Natural killer cell (primary cell): ENCODE data around the gene TOPBP1. TPM values are rescaled to one million over a fixed set of nuclear protein-coding genes. Genes with fewer than 3 reads are reported as not detected.

Experiments
- ATAC-seq, 3 donors: fragments of 150-1000 bp in 2 of 3; fragments of 200-7000 bp in 1 of 3; cut with Tn5 transposase; 1 replicate in 1 of 3; 2 replicates in 2 of 3; pipeline ENCODE4 v1.10.0; 2021; ENCODE audit warnings: mild to moderate bottlenecking in 2 of 3, moderate library complexity in 2 of 3
- DNase-seq, 2 donors: peaks; one replicate each; pipeline versions ENCODE4 v3.0.0 to v3.0.0-alpha.2; 2013 to 2021; ENCODE audit warnings: mixed read lengths in 1 of 2
- H3K27ac ChIP-seq: one replicate; pipeline ENCODE4 v1.5.1; 2013; ENCODE audit warnings: mild to moderate bottlenecking, low read length
- H3K27me3 ChIP-seq: one replicate; pipeline ENCODE4 v1.6.1; 2013; ENCODE audit warnings: low read length; ENCODE audit not compliant: control insufficient read depth, insufficient read depth
- H3K36me3 ChIP-seq: one replicate; pipeline ENCODE4 v1.6.1; 2013; ENCODE audit warnings: low read length; ENCODE audit not compliant: control insufficient read depth, insufficient read depth
- H3K4me1 ChIP-seq: one replicate; pipeline ENCODE4 v1.6.1; 2013; ENCODE audit warnings: low read length; ENCODE audit not compliant: control insufficient read depth, insufficient read depth
- H3K4me3 ChIP-seq: one replicate; pipeline ENCODE4 v1.5.1; 2013; ENCODE audit warnings: low read length
- H3K9me3 ChIP-seq: one replicate; pipeline ENCODE4 v1.6.1; 2013; ENCODE audit warnings: low read length; ENCODE audit not compliant: control insufficient read depth, insufficient read depth
- H3K27ac Mint-ChIP-seq, 2 donors: one replicate each; pipeline ENCODE4 v1.8.0; 2022; ENCODE audit warnings: mild to moderate bottlenecking in 2 of 2, mixed read lengths in 2 of 2, moderate library complexity in 1 of 2
- H3K27me3 Mint-ChIP-seq, 2 donors: one replicate each; pipeline ENCODE4 v1.8.0; 2022; ENCODE audit warnings: low read depth in 2 of 2, mixed read lengths in 2 of 2
- H3K36me3 Mint-ChIP-seq: one replicate; pipeline ENCODE4 v1.8.0; 2022; ENCODE audit warnings: mixed read lengths
- H3K4me1 Mint-ChIP-seq, 2 donors: one replicate each; pipeline ENCODE4 v1.8.0; 2022; ENCODE audit warnings: mixed read lengths in 2 of 2
- H3K4me3 Mint-ChIP-seq: one replicate; pipeline ENCODE4 v1.8.0; 2022; ENCODE audit warnings: mild to moderate bottlenecking, moderate library complexity, mixed read lengths
- H3K9me3 Mint-ChIP-seq, 2 donors: one replicate each; pipeline ENCODE4 v1.8.0; 2022; ENCODE audit warnings: mixed read lengths in 2 of 2
- CTCF ChIP-seq: fragments of 200-600 bp; IDR thresholded peaks from one replicate; pipeline ENCODE4 v1.8.0; 2022; ENCODE audit warnings: antibody characterized with exemption
- WGBS: methylation state at CpG from one replicate; pipeline ENCODE4 v1.1.7; 2013; ENCODE audit warnings: missing lambda C conversion rate; ENCODE audit not compliant: insufficient coverage; 5-methylcytosine and 5-hydroxymethylcytosine counted together
- intact Hi-C: fragments of 100-400 bp; cut with micrococcal nuclease; formaldehyde crosslinking; loops from one replicate; pipeline ENCODE4 v1.14.2; 2022
- total RNA-seq, 4 donors: library from RNA; stranded (reverse); fragments of 120-200 nt in 1 of 4; gene quantifications; one replicate each; pipeline versions ENCODE4 v1.2.3 to v1.2.4, GENCODE V29; 2013 to 2022

TOPBP1 gene
- total RNA-seq, 3 donors from 2014 or later (not counting 1 experiment from before 2014, with no cell fraction given): 48.1 to 52.9 (median 50.9) TPM

GRCh38 chr3:133700351-133700750, 38.6 kb upstream of the TOPBP1 start:
- Mint-ChIP-seq H3K36me3 (no peaks in the 10 kb centered on the region), H3K4me1 (no peaks in the 10 kb centered on the region), H3K27ac (no peak overlapping the region), H3K9me3 (no peaks in the 10 kb centered on the region), H3K27me3 (peaks cover 0 to 5% of the 10 kb centered on the region in 2 donors), H3K4me3 (no peak overlapping the region)
- no peaks in the 10 kb centered on the region for H3K36me3 ChIP-seq
- no peaks in the 10 kb centered on the region for H3K9me3 ChIP-seq
- ATAC-seq (no peak), DNase-seq (no peak)
- no peaks in the 10 kb centered on the region for H3K27me3 ChIP-seq
- no peak overlapping the region for H3K4me3 ChIP-seq
- no peaks in the 10 kb centered on the region for H3K4me1 ChIP-seq
- WGBS: 82% methylated on average over 6 of the region's 6 CpGs
- intact Hi-C loops: no loop called here
- TF ChIP-seq CTCF: no peak
- H3K27ac ChIP-seq: no peak overlapping the region

GRCh38 chr3:133699903-133700302, 38.2 kb upstream of the TOPBP1 start:
- H3K36me3 Mint-ChIP-seq: no peaks in the 10 kb centered on the region
- intact Hi-C loops: no loop called here
- WGBS: 83% methylated on average over 3 of the region's 3 CpGs
- Histone ChIP-seq H3K9me3 (no peaks in the 10 kb centered on the region), H3K4me1 (no peaks in the 10 kb centered on the region), H3K4me3 (no peak overlapping the region), H3K27ac (no peak overlapping the region), H3K27me3 (no peaks in the 10 kb centered on the region), H3K36me3 (no peaks in the 10 kb centered on the region)
- no peaks in the 10 kb centered on the region for H3K4me1 Mint-ChIP-seq
- H3K27ac Mint-ChIP-seq: no peak overlapping the region
- no peak for TF ChIP-seq CTCF
- no peaks in the 10 kb centered on the region for H3K9me3 Mint-ChIP-seq
- DNase-seq: no peak
- ATAC-seq: no peak
- no peak overlapping the region for H3K4me3 Mint-ChIP-seq
- H3K27me3 Mint-ChIP-seq: peaks cover 0 to 5% of the 10 kb centered on the region in 2 donors

- H3K27me3 ChIP-seq: no peaks in the 10 kb centered on the region
- H3K36me3 ChIP-seq: no peaks in the 10 kb centered on the region
- Mint-ChIP-seq H3K9me3 (no peaks in the 10 kb centered on the region), H3K27ac (no peak overlapping the region), H3K36me3 (no peaks in the 10 kb centered on the region), H3K27me3 (peaks cover 0 to 5% of the 10 kb centered on the region in 2 donors), H3K4me3 (no peak overlapping the region), H3K4me1 (no peaks in the 10 kb centered on the region)
- no peaks in the 10 kb centered on the region for H3K4me1 ChIP-seq
- intact Hi-C loops: no loop called here
- 77% methylated on average over 2 of the region's 2 CpGs for WGBS
- no peak for DNase-seq
- H3K9me3 ChIP-seq: no peaks in the 10 kb centered on the region
- no peak for ATAC-seq
- no peak overlapping the region for H3K27ac ChIP-seq
- no peak for TF ChIP-seq CTCF
- no peak overlapping the region for H3K4me3 ChIP-seq
Observed at GRCh38 chr3:133699467-133699866, 37.7 kb upstream of the TOPBP1 start.

- no peaks in the 10 kb centered on the region for H3K4me1 Mint-ChIP-seq
- H3K4me3 ChIP-seq: no peak overlapping the region
- H3K4me1 ChIP-seq: no peaks in the 10 kb centered on the region
- H3K36me3 ChIP-seq: no peaks in the 10 kb centered on the region
- no peak overlapping the region for H3K27ac ChIP-seq
- H3K27ac Mint-ChIP-seq: no peak overlapping the region
- H3K9me3 Mint-ChIP-seq: no peaks in the 10 kb centered on the region
- H3K9me3 ChIP-seq: no peaks in the 10 kb centered on the region
- H3K4me3 Mint-ChIP-seq: no peak overlapping the region
- DNase-seq: no peak
- H3K27me3 ChIP-seq: no peaks in the 10 kb centered on the region
- ATAC-seq: no peak
- WGBS: 88% methylated on average over 2 of the region's 2 CpGs
- no peaks in the 10 kb centered on the region for H3K36me3 Mint-ChIP-seq
- intact Hi-C loops: no loop called here
- TF ChIP-seq CTCF: no peak
- no peaks in the 10 kb centered on the region for H3K27me3 Mint-ChIP-seq
Observed at GRCh38 chr3:133697960-133698359, 36.2 kb upstream of the TOPBP1 start.
